ENCODE results near the gene OTUB1. TPM values are rescaled to one million over a fixed set of nuclear protein-coding genes. Genes with fewer than 3 reads are reported as not detected.
"Not testable (repeated sequence)": the region's sequence is repeated elsewhere in the genome, so short reads cannot be mapped to it uniquely, and the experiment has no call there.

Gene OTUB1
- polyA plus RNA-seq, 2 donors, result 54.6 to 91.5 TPM

DNA sequence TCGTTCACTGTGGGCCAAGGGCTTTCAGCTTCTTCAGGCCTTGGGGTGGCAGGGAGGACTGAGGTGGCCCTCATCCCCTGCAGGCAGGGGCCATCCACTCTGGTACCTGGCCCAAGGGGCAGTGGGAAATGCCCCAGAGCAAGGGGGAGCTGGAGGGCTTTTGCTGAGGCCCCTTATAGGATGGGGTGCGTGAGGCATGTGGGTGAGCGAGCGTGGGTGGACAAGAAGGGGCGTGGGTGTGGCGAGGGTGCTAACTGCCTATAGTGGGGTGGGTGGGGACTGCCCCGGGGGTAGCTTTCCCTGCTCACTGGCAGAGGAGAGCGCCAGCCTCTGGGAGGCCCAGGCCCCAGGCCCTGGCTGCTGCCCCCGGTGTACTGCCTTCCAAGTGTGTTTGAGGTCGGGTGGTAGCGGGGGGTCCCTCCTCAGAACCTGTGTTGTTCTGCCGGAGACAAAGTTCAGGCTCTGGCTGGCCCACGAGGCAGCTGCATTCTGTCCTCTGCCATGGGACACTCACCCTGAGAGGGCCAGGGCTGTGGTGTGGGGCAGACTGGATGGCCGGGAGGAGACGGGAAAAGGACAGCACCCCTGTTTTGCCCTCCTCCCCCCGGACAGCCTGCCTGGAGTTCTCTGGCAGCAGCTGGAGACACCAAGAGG lies 52.9 kb downstream of the OTUB1 start:
- Histone ChIP-seq H3K36me3 (ENCODE audit: control insufficient read depth in 2 of 2, insufficient read depth in 2 of 2, low read length in 1 of 2) (no peaks in the 10 kb centered on the region), H3K27ac (ENCODE audit: low read depth in 2 of 2, low read length in 1 of 2) (no peak overlapping the region), H3K4me1 (ENCODE audit: control insufficient read depth in 2 of 2, insufficient read depth in 2 of 2, low read length in 1 of 2) (peaks cover 0 to 3% of the 10 kb centered on the region in 2 donors), H3K4me3 (ENCODE audit: low read depth in 1 of 2, low read length in 2 of 2) (no peak overlapping the region), H3K27me3 (ENCODE audit: control insufficient read depth in 1 of 2, insufficient read depth in 2 of 2, low read length in 2 of 2) (peaks cover 0 to 13% of the 10 kb centered on the region in 2 donors), H3K9me3 (ENCODE audit: control insufficient read depth in 2 of 2, insufficient read depth in 1 of 2, low read depth in 1 of 2, low read length in 1 of 2) (peaks cover 0 to 4% of the 10 kb centered on the region in 2 donors)
- 78 to 81% methylated on average over 16 of the region's 16 CpGs for WGBS, 2 donors

DNA sequence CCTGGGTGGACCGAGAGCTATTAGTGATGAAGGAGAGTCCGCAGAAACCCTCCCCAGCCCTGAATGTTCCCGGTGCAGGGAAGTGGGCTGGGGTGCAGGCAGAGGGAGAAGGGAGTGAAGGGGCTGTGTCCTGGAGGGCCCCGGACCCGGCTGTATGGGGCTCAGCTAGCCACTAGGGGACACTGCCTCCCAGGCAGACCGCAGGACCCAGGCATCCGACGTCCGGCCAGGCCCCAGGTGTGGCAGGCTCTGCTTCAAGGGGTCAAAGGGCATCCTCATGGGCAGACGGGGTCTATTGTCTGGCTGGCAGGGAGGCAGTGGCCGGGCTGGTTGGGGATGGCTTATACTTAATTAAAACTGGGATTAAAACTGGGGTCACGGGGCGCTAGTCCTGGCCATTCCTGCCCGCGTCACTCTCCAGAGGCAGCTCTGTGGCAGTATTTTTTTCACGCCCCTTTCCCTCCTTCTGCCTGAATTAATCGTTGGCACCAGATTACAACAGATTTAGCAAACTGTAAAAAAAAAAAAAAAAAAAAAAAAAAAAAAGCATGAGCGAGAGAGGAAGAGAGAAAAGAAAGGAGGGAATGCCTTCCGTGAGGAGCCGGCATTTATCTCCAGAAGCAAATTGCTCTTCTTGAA lies 54.6 kb downstream of the OTUB1 start:
- H3K4me3 ChIP-seq (ENCODE audit: low read depth in 1 of 2, low read length in 2 of 2), result no peak overlapping the region
- no peaks in the 10 kb centered on the region for H3K36me3 ChIP-seq (ENCODE audit: control insufficient read depth in 2 of 2, insufficient read depth in 2 of 2, low read length in 1 of 2)
- H3K4me1 ChIP-seq (ENCODE audit: control insufficient read depth in 2 of 2, insufficient read depth in 2 of 2, low read length in 1 of 2), result no peaks in the 10 kb centered on the region
- H3K9me3 ChIP-seq (ENCODE audit: control insufficient read depth in 2 of 2, insufficient read depth in 1 of 2, low read depth in 1 of 2, low read length in 1 of 2), result peaks cover 0 to 4% of the 10 kb centered on the region in 2 donors
- WGBS, 2 donors, result 64 to 69% methylated on average over 19 to 20 of the region's 20 CpGs
- H3K27me3 ChIP-seq (ENCODE audit: control insufficient read depth in 1 of 2, insufficient read depth in 2 of 2, low read length in 2 of 2), result peaks cover 0 to 7% of the 10 kb centered on the region in 2 donors
- H3K27ac ChIP-seq (ENCODE audit: low read depth in 2 of 2, low read length in 1 of 2), result no peak overlapping the region

DNA sequence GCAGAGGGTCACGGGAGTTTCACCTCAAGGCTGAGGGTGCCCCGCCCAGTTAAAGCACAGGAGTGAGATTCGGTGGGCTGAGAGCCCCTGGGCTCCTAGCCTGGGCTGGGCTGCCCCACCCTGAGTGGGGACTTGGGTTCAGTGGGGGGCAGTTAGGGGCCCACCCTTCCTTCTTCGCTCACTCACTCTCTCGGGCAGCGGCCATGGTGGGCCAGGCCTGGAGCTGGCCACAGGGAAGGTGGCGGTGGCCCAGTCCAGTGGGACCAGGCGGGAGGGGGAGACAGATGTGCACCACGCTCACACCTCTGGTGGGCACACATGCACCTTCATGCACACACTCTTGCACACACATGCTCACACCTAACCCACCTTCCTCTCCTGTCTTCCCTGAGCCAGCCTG lies 55.6 kb downstream of the OTUB1 start:
- H3K27ac ChIP-seq (ENCODE audit: low read depth in 2 of 2, low read length in 1 of 2), result no peak overlapping the region
- 90 to 94% methylated on average over 9 of the region's 9 CpGs for WGBS, 2 donors
- H3K36me3 ChIP-seq (ENCODE audit: control insufficient read depth in 2 of 2, insufficient read depth in 2 of 2, low read length in 1 of 2), result no peaks in the 10 kb centered on the region
- H3K4me1 ChIP-seq (ENCODE audit: control insufficient read depth in 2 of 2, insufficient read depth in 2 of 2, low read length in 1 of 2), result no peaks in the 10 kb centered on the region
- H3K9me3 ChIP-seq (ENCODE audit: control insufficient read depth in 2 of 2, insufficient read depth in 1 of 2, low read depth in 1 of 2, low read length in 1 of 2), result peaks cover 0 to 4% of the 10 kb centered on the region in 2 donors
- no peaks in the 10 kb centered on the region for H3K27me3 ChIP-seq (ENCODE audit: control insufficient read depth in 1 of 2, insufficient read depth in 2 of 2, low read length in 2 of 2)
- no peak overlapping the region for H3K4me3 ChIP-seq (ENCODE audit: low read depth in 1 of 2, low read length in 2 of 2)

DNA sequence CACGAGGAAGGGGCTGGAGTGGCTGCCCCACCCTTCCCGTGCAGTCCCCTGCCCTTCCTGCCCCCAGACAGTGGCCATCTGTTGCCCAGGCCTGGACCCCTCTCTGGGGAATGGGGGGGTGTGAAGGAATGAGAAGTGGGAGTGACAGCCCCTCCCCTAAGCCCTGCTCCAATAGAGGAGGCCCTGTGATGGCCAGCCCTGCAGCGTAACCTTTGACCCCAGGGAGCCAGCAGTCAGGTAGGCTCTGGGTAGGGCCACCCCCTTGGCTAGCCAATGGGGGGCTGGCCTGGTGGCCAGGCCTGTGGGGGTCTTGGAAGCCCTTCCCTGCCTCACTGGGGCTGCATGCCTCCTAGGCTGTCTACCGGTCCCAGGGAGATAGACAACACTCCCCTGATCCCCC lies 56.1 kb downstream of the OTUB1 start:
- Histone ChIP-seq H3K36me3 (ENCODE audit: control insufficient read depth in 2 of 2, insufficient read depth in 2 of 2, low read length in 1 of 2) (no peaks in the 10 kb centered on the region), H3K27me3 (ENCODE audit: control insufficient read depth in 1 of 2, insufficient read depth in 2 of 2, low read length in 2 of 2) (no peaks in the 10 kb centered on the region), H3K4me3 (ENCODE audit: low read depth in 1 of 2, low read length in 2 of 2) (no peak overlapping the region), H3K9me3 (ENCODE audit: control insufficient read depth in 2 of 2, insufficient read depth in 1 of 2, low read depth in 1 of 2, low read length in 1 of 2) (peaks cover 0 to 4% of the 10 kb centered on the region in 2 donors), H3K27ac (ENCODE audit: low read depth in 2 of 2, low read length in 1 of 2) (no peak overlapping the region), H3K4me1 (ENCODE audit: control insufficient read depth in 2 of 2, insufficient read depth in 2 of 2, low read length in 1 of 2) (no peaks in the 10 kb centered on the region)
- WGBS, 2 donors, result 73 to 82% methylated on average over 4 of the region's 4 CpGs

DNA sequence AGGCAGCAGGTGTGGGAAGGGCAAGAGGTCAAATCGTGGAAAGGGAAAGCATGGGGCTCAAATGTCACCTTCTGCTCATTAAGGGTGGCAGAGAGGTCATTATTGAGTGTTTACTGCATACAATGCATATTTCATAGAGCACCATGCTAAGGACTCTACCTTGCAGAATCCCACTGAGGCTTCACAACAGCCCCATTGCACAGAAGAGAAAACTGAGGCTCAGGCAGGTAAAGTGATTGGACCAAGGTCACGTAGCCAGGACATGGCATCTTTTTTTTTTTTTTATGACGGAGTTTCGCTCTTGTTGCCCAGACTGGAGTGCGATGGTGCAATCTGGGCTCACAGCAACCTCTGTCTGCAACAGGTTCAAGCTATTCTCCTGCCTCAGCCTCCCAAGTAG lies 57.3 kb downstream of the OTUB1 start:
- H3K36me3 ChIP-seq (ENCODE audit: control insufficient read depth in 2 of 2, insufficient read depth in 2 of 2, low read length in 1 of 2), result no peaks in the 10 kb centered on the region
- H3K4me1 ChIP-seq (ENCODE audit: control insufficient read depth in 2 of 2, insufficient read depth in 2 of 2, low read length in 1 of 2), result no peaks in the 10 kb centered on the region
- WGBS, 2 donors, result 90% methylated on average over 5 of the region's 5 CpGs
- H3K27me3 ChIP-seq (ENCODE audit: control insufficient read depth in 1 of 2, insufficient read depth in 2 of 2, low read length in 2 of 2), result no peaks in the 10 kb centered on the region
- H3K9me3 ChIP-seq (ENCODE audit: control insufficient read depth in 2 of 2, insufficient read depth in 1 of 2, low read depth in 1 of 2, low read length in 1 of 2), result no peaks in the 10 kb centered on the region
- H3K27ac ChIP-seq (ENCODE audit: low read depth in 2 of 2, low read length in 1 of 2), result no peak overlapping the region
- no peak overlapping the region for H3K4me3 ChIP-seq (ENCODE audit: low read depth in 1 of 2, low read length in 2 of 2)

DNA sequence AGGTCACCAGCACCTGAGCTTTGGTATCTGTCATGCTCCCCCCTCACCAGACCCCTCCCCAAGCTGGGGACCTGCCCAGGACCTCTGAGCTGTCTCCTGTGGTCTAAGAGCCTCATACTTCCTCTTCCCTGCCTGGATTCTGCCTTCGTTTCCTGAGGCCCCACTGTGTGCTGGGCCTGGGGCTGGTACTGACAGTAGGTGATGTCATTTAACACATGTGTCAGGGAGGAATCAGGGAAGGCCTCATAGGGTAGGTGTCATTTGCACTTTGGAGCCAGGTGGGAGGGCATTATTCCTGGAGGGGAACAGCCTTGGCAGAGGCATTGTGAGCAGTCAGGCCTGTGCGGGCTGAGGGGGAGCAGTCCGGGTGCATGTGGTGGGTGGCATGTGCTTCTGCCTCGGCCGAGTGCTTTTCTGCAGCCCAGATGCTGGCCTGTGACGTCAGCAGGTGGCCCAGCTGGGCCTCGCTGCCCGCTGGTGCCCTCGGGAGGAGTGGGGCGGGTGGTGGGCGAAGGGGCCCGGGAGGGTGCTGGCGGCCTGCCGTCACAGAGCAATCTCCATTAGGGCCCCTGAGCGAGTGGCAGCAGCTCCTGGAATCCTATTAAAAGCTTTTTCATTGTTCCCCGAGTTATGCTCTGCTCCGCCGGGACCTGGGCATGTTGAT lies 58.6 kb downstream of the OTUB1 start:
- H3K9me3 ChIP-seq (ENCODE audit: control insufficient read depth in 2 of 2, insufficient read depth in 1 of 2, low read depth in 1 of 2, low read length in 1 of 2), result no peaks in the 10 kb centered on the region
- H3K27ac ChIP-seq (ENCODE audit: low read depth in 2 of 2, low read length in 1 of 2), result no peak overlapping the region
- H3K4me3 ChIP-seq (ENCODE audit: low read depth in 1 of 2, low read length in 2 of 2), result no peak overlapping the region
- WGBS, 2 donors, result 71 to 73% methylated on average over 18 of the region's 18 CpGs
- no peaks in the 10 kb centered on the region for H3K4me1 ChIP-seq (ENCODE audit: control insufficient read depth in 2 of 2, insufficient read depth in 2 of 2, low read length in 1 of 2)
- H3K27me3 ChIP-seq (ENCODE audit: control insufficient read depth in 1 of 2, insufficient read depth in 2 of 2, low read length in 2 of 2), result no peaks in the 10 kb centered on the region
- no peaks in the 10 kb centered on the region for H3K36me3 ChIP-seq (ENCODE audit: control insufficient read depth in 2 of 2, insufficient read depth in 2 of 2, low read length in 1 of 2)

DNA sequence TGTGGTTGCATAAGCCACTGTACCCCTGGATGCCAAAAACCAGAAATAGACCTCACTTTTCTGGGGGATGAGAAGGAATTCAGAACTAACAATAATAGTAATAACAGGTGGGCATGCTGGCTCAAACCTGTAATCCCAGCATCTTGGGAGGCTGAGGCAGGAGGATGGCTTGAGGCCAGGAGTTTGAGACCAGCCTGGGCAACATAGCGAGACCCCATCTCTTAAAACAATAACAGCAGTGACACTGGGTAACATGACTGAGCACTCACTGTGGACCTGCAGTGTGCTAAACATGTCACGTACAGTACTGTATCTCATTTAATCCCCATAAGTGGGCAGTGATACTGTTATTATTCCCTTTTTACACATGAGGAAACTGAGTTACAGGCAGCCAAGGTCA lies 59.5 kb downstream of the OTUB1 start:
- Histone ChIP-seq H3K4me3 (ENCODE audit: low read depth in 1 of 2, low read length in 2 of 2) (no peak overlapping the region), H3K9me3 (ENCODE audit: control insufficient read depth in 2 of 2, insufficient read depth in 1 of 2, low read depth in 1 of 2, low read length in 1 of 2) (no peaks in the 10 kb centered on the region), H3K4me1 (ENCODE audit: control insufficient read depth in 2 of 2, insufficient read depth in 2 of 2, low read length in 1 of 2) (no peaks in the 10 kb centered on the region), H3K27me3 (ENCODE audit: control insufficient read depth in 1 of 2, insufficient read depth in 2 of 2, low read length in 2 of 2) (no peaks in the 10 kb centered on the region), H3K36me3 (ENCODE audit: control insufficient read depth in 2 of 2, insufficient read depth in 2 of 2, low read length in 1 of 2) (no peaks in the 10 kb centered on the region), H3K27ac (ENCODE audit: low read depth in 2 of 2, low read length in 1 of 2) (no peak overlapping the region)
- 95% methylated on average over 2 of the region's 2 CpGs for WGBS, 2 donors

DNA sequence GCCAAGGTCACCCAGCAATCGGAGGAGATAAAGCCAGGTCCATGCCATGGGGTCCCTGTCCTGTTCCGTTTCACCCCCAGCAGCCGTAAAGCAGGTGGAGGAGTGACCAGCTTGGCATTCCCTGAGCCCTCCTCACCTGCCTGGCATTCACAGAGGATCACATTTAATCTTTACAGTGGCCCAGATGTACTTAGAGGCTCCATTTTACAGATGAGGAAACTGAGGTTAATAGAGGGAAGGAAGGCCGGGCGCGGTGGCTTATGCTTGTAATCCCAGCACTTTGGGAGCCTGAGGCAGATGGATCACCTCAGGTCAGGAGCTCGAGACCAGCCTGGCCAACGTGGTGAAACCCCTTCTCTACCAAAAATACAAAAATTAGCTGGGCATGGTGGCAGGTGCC lies 61.1 kb downstream of the OTUB1 start:
- 90 to 91% methylated on average over 8 of the region's 8 CpGs for WGBS, 2 donors
- H3K4me1 ChIP-seq (ENCODE audit: control insufficient read depth in 2 of 2, insufficient read depth in 2 of 2, low read length in 1 of 2); H3K9me3 ChIP-seq (ENCODE audit: control insufficient read depth in 2 of 2, insufficient read depth in 1 of 2, low read depth in 1 of 2, low read length in 1 of 2); H3K4me3 ChIP-seq (ENCODE audit: low read depth in 1 of 2, low read length in 2 of 2); H3K27me3 ChIP-seq (ENCODE audit: control insufficient read depth in 1 of 2, insufficient read depth in 2 of 2, low read length in 2 of 2); H3K36me3 ChIP-seq (ENCODE audit: control insufficient read depth in 2 of 2, insufficient read depth in 2 of 2, low read length in 1 of 2); H3K27ac ChIP-seq (ENCODE audit: low read depth in 2 of 2, low read length in 1 of 2): not testable (repeated sequence)
